ENCODE data around the gene SGPL1.
"Not testable (repeated sequence)": the region's sequence is repeated elsewhere in the genome, so short reads cannot be mapped to it uniquely, and the experiment has no call there.

SGPL1 gene

DNA sequence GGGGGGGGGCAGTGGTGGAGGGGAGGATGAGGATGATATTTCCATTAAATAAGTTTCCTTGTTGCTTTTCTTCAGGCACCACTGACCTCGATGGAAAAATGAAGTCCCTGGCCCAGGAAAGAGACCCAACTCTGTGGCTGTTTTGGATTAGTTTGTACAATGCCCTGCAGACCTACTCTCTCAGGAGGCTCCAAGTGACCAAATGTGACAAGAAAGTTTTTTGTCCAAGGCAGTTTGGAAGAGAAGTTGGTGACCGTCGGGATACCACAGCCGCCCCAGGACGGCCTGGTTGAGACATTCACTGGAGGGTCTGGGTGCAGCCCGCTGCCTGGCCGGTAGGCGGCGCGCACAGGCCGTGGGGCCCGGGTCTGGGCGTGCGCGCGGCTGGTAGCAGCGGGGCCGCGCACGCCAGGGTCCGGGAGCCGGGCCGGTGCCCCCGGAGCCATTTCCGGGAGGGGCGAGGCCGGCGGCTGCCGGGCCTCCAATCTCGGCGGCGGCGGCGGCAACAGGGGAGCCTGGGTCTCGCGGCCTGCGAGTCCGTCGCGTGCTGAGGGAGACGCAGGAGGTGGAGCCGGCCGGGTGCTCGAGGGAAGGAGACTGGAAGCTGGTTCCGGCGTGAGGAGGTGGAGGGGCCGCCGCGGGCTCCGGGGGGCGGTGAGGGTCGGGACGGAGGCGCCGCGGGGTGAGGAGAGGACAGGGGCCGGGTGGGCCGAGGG, at the start of gene SGPL1:
TSS of gene SGPL1 (plus strand) at position 445 of the 716 bp plus-strand sequence. CDS start 906 bp downstream, outside the sequence.
- peak; percentile 89 to 96 (median 94) for DNase-seq

DNA sequence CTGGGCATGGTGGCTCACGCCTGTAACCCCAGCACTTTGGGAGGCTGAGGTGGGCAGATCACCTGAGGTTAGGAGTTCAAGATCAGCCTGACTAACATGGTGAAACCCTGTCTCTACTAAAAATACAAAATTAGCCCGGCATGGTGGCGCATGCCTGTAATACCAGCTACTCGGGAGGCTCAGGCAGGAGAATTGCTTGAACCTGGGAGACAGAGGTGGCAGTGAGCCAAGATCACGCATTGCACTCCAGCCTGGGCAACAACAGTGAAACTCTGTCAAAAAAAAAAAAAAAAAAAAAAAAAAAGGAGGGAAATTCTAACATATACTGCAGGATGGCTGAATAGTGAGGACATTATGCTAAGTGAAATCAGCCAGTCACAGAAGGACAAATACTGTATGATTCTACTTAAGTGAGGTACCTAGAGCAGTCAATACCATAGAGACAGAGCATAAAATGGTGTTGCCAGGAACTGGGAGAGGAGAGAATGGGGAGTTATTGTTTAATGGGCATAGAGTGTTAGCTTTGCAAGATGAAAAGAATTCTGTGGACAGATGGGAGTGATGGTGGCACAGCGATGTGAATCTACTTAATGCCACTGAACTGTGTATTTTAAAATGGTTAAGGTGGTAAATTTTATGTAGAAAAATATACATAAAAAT, 47.6 kb upstream of the SGPL1 start:
- not testable (repeated sequence) for DNase-seq

GRCh38 chr10:70769121-70769520, 46.6 kb upstream of the SGPL1 start:
- no peak for DNase-seq

DNA sequence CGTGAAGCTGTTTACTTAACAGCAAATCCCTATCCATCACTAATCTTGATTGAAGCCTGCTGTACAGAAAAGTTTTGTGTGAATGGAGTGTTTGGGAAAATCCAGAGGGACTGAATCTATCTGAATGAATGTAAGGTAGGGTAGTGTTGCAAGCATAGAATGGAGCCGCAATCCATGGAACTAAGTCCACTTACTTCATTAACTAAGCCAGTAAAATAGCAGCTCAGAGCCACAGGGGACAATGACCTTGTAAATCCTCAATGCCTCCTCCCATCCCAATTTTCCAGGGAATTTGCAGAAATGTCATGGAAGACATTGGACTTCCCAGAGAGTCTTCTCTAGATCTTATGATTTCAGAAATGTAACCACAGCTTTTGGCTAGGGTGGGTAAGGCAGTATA, 45.7 kb upstream of the SGPL1 start:
- DNase-seq: no peak

- DNase-seq: not testable (repeated sequence)
Measured at GRCh38 chr10:70770516-70770915, 45.2 kb upstream of the SGPL1 start.

- no peak for DNase-seq
Measured at GRCh38 chr10:70771311-70772194, 44.2 kb upstream of the SGPL1 start.

GRCh38 chr10:70772627-70773026, 43.1 kb upstream of the SGPL1 start:
- DNase-seq: peak; percentile 61 to 66 (median 62)

DNA sequence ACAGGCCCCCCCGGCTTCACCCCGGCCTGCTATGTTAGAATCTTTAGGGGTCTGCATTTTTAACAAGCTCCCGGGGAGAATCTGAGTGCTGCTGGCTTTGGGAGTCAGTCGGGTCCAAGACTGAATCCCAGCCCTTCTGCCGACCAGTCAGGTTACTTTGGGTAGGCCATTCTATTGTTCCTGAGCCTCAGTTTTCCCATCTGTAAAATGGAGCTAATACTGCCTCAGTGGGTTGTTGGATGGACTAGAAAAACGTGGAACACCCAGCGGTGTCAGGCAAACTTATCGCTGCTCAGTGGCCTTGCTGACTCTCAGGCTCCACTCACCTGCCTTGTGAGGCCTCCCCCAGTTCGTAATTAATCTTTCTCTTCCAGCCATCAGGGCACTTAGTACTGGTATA, 42.3 kb upstream of the SGPL1 start:
- no peak for DNase-seq

- DNase-seq: no peak
Measured at GRCh38 chr10:70773965-70774809, 41.6 kb upstream of the SGPL1 start.

DNA sequence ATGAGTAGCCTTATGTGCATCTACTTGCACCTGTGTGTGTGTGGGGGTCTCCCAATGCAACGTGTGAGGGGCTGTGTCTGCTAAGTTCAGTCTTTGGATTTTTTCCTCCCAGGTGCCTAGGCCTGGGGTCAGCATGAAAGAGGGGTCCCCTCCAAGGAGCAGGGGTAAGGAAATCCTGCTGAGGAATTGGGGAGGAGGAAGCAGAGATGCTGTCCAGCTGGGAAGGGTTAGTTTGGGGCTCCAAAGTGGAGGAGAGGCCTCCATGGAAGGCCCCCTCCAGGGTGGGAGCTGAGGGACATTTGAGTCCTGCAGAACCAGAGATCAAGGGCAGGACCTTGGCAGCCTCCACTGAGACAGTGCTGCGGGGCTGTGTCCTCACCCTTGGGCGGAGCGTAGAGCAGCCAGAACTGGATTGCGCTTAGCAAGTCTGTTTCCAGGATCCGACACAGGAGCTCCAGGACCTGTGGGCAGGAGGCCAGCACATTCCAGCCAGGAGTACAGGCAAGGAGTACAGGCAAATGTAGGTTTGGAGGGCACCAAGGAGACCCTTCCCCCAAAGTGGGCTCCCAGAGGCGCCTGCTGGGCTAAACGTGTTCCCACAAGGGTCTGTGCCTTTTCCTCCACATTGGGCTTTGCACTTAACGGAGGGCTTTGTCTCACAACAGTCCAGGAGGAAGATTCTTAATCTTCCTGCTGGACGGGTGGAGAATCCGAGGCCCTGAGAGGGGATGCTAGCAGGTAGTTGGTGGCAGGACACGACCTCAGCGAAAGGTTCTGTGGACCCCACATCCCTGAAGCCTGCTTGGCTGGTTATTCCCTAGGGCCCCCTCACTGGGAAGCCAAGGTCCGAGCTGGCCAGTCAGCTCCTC, 40.7 kb upstream of the SGPL1 start:
- DNase-seq: no peak

- peak; percentile 28 to 63 (median 35) for DNase-seq
Measured at GRCh38 chr10:70775679-70776454, 39.9 kb upstream of the SGPL1 start.

- DNase-seq: no peak
Measured at GRCh38 chr10:70776455-70777005, 39.2 kb upstream of the SGPL1 start.

- DNase-seq: no peak
Measured at GRCh38 chr10:70777063-70777875, 38.5 kb upstream of the SGPL1 start.

- DNase-seq: no peak
Measured at GRCh38 chr10:70778267-70778924, 37.4 kb upstream of the SGPL1 start.

- peak in 1 of 3 donors; percentile 29 for DNase-seq
Measured at GRCh38 chr10:70779088-70779487, 36.7 kb upstream of the SGPL1 start.

GRCh38 chr10:70779511-70780369, 36.0 kb upstream of the SGPL1 start:
- DNase-seq: peak; percentile 89 to 90 (median 89)

DNA sequence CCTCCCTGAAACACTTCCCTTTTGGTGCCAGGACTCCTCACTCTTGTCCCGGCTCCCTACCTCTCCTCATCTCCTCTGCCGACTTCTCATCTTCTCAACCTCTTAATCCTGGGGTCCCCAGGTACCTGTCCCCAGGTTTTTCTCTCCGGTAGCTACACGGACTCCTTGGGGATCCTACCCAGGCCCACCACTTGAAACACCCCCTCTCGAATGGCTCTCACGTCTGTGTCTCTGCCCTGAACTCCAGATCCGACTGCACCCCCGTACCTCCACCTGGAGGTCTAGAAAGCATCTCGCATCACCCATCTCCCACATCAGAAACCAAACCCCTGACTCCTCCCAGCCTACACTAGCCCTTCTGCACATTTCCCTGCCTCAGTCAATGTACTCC, 35.4 kb upstream of the SGPL1 start:
- DNase-seq: no peak

DNA sequence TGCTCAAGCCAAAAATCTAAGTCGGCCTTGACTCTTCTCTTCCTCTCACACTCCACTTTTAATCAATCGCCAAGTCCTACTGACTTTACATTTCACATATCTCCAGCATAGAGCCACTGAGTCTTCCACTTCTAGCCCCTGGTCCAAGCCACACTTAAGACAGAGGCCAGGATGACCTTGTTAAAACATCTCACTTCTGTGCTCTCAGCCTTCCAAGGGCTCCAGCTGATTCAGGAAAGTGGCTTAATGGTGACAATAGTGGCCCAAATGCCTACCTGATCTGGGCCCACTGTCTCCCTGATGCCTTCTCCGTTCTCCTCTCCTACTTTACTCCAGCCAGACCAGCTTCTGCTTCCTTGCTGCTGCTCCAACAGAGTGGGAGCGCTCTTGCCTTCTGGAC, 35.0 kb upstream of the SGPL1 start:
- no peak for DNase-seq
